GM18499 (cell line): ENCODE measurements around the gene AKR1E2.

Source experiments
- ATAC-seq: cut with Tn5 transposase; IDR thresholded peaks from one replicate; pipeline ENCODE4 v1.9.1; 2021; ENCODE audit warnings: moderate number of reproducible peaks; ENCODE audit not compliant: insufficient read depth, unreplicated experiment

Gene AKR1E2

GRCh38 chr10:4887501-4887900 lies 61.5 kb downstream of the AKR1E2 start:
- ATAC-seq: no peak

GRCh38 chr10:4888236-4888635 lies 62.2 kb downstream of the AKR1E2 start:
- no peak for ATAC-seq

GRCh38 chr10:4889959-4890358 lies 64.0 kb downstream of the AKR1E2 start:
- ATAC-seq: no peak

- no peak for ATAC-seq
These were observed 66.7 kb downstream of the AKR1E2 start for GRCh38 chr10:4892681-4893080.

- ATAC-seq: no peak
These were observed 68.3 kb downstream of the AKR1E2 start for GRCh38 chr10:4894335-4894734.
